BLaER1 treated with 17β-estradiol and CSF1 and Interleukin-3, amounts not matched to agents 10 nM and 100 nM (cell line): ENCODE measurements around the gene RPL39.
"Not testable (repeated sequence)": the region's sequence is repeated elsewhere in the genome, so short reads cannot be mapped to it uniquely, and the experiment has no call there.

Experiments
- H3K27ac ChIP-seq, 11 experiments: shearing (Covaris generic); formaldehyde crosslinking; 2 replicates each; pipeline ENCODE4 v1.8.1; 2022
- H3K27me3 ChIP-seq, 11 experiments: shearing (Covaris generic); formaldehyde crosslinking; 2 replicates each; pipeline ENCODE4 v1.8.1; 2022
- H3K36me3 ChIP-seq, 11 experiments: shearing (Covaris generic); formaldehyde crosslinking; 2 replicates each; pipeline ENCODE4 v1.8.1; 2022
- H3K4me1 ChIP-seq, 10 experiments: shearing (Covaris generic); formaldehyde crosslinking; 2 replicates each; pipeline ENCODE4 v1.8.1; 2022
- H3K4me2 ChIP-seq, 11 experiments: shearing (Covaris generic); formaldehyde crosslinking; 2 replicates each; pipeline ENCODE4 v1.8.1; 2022
- H3K4me3 ChIP-seq, 10 experiments: shearing (Covaris generic); formaldehyde crosslinking; 2 replicates each; pipeline ENCODE4 v1.8.1; 2022
- H3K9ac ChIP-seq, 11 experiments: shearing (Covaris generic); formaldehyde crosslinking; 2 replicates each; pipeline ENCODE4 v1.8.1; 2022
- H3K9me3 ChIP-seq, 11 experiments: shearing (Covaris generic); formaldehyde crosslinking; replicated peaks in 1 of 11; 2 replicates each; pipeline ENCODE4 v1.8.1; 2022
- H4K20me1 ChIP-seq, 11 experiments: shearing (Covaris generic); formaldehyde crosslinking; 2 replicates each; pipeline ENCODE4 v1.8.1; 2022
- Cebpa-rat ChIP-seq, 11 experiments: shearing (Covaris generic); IDR thresholded peaks; 2 replicates each; pipeline ENCODE4 v1.8.1; 2022

The RPL39 gene

GRCh38 chrX:119775517-119776238, 15.8 kb downstream of the RPL39 start:
- peak overlapping the region in 4 of 10 experiments; percentile 0 to 30 (median 26); a peak in 3 of 20 replicates for H3K4me3 ChIP-seq
- peak overlapping the region; percentile 24 to 70 (median 63); a peak in 20 of 22 replicates for H3K9ac ChIP-seq
- H3K4me1 ChIP-seq, result peaks cover 21 to 53% (median 41%) of the 10 kb centered on the region in 10 experiments
- H3K27ac ChIP-seq, result peak overlapping the region in 10 of 11 experiments; percentile 56 to 83 (median 71); a peak in 21 of 22 replicates
- no peak for TF ChIP-seq Cebpa-rat (IDR thresholded peaks at IDR 0.05)
- H3K4me2 ChIP-seq, result peak overlapping the region; percentile 64 to 86 (median 74)
- peaks cover 0 to 49% (median 16%) of the 10 kb centered on the region in 11 experiments; a peak in 14 of 22 replicates for H4K20me1 ChIP-seq
- no peaks in the 10 kb centered on the region for H3K27me3 ChIP-seq
- H3K9me3 ChIP-seq, result 0 out of 22 replicates have a peak, but pooled peaks cover 0 to 1% (median 0%) of the 10 kb centered on the region in 11 experiments
- H3K36me3 ChIP-seq, result peaks cover 0 to 10% (median 0%) of the 10 kb centered on the region in 11 experiments; a peak in 4 of 22 replicates

- not testable (repeated sequence) for H3K4me3 ChIP-seq, H3K27ac ChIP-seq
- peaks cover 8 to 20% (median 15%) of the 10 kb centered on the region in 11 experiments; a peak in 19 of 22 replicates for H3K9me3 ChIP-seq
Measured at GRCh38 chrX:119769388-119769787, 22.0 kb downstream of the RPL39 start.

DNA sequence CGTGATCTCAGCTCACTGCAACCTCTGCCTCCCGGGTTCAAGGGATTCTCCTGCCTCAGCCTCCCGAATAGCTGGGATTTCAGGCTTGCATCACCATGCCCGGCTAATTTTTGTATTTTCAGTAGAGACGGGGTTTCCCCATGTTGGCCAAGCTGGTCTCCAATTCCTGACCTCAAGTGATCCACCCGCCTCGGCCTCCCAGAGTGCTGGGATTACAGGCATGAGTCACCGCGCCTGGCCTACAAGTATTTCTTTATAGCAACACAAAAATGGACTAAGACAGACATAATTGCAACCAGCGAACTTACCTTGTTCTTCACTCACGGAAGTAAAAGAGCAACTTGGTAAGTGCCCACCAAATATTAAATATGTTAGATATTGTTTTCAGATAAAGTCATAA, 23.0 kb downstream of the RPL39 start:
- peaks cover 11 to 41% (median 20%) of the 10 kb centered on the region in 10 experiments for H3K4me1 ChIP-seq
- peak overlapping the region in 3 of 11 experiments; percentile 24 to 48 (median 37); a peak in 3 of 22 replicates for H3K4me2 ChIP-seq
- peaks cover 8 to 20% (median 15%) of the 10 kb centered on the region in 11 experiments; a peak in 19 of 22 replicates for H3K9me3 ChIP-seq

More at GRCh38 chrX:119769388-119769787, 22.0 kb downstream of the RPL39 start:
- not testable (repeated sequence) for H3K27me3 ChIP-seq, H3K4me2 ChIP-seq, H4K20me1 ChIP-seq, H3K9ac ChIP-seq
- H3K4me1 ChIP-seq, result peaks cover 1 to 41% (median 11%) of the 10 kb centered on the region in 10 experiments; a peak in 19 of 20 replicates
- H3K36me3 ChIP-seq, result 0 out of 22 replicates have a peak, but pooled peaks cover 0 to 14% (median 0%) of the 10 kb centered on the region in 11 experiments

DNA sequence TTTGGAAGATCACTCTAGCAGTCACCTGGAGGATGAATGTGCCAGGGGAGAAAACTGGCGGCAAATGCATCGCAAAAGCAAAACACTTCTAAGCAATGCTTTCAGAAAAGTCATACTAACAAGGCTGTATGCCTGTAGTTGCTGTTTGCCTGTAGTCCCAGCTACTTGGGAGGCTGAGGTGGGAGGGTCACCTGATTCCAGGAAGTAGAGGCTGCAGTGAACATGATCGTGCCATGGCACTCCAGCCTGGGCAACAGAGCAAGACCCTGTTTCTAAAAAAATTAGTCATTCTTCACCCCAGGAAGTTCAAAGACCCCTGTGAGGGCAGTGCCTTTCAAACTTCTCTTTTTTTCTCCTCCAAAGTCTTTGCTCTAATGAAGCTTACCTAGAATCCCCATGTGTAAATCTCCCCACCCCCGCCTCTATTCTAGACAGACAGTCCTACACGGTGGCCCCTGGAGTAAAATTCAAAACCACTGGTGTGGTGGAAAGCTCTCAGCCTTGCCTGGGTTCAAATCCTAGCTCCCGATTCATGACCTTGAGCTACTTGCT, 27.5 kb downstream of the RPL39 start:
- no peak overlapping the region for H3K9ac ChIP-seq
- H4K20me1 ChIP-seq, result peaks cover 0 to 9% (median 0%) of the 10 kb centered on the region in 11 experiments; a peak in 6 of 22 replicates
- H3K4me1 ChIP-seq, result peaks cover 52 to 71% (median 63%) of the 10 kb centered on the region in 10 experiments
- no peak for TF ChIP-seq Cebpa-rat (IDR thresholded peaks at IDR 0.05)
- no peak overlapping the region for H3K27ac ChIP-seq
- 0 out of 22 replicates have a peak, but pooled peaks cover 0 to 4% (median 0%) of the 10 kb centered on the region in 11 experiments for H3K36me3 ChIP-seq
- peaks cover 0 to 3% (median under 1%) of the 10 kb centered on the region in 11 experiments; a peak in 7 of 22 replicates for H3K9me3 ChIP-seq
- no peak overlapping the region for H3K4me3 ChIP-seq
- 0 out of 22 replicates have a peak, but pooled peaks cover 0 to 5% (median 0%) of the 10 kb centered on the region in 11 experiments for H3K27me3 ChIP-seq
- H3K4me2 ChIP-seq, result peak overlapping the region; percentile 12 to 65 (median 50); a peak in 21 of 22 replicates

More for the DNA sequence above, 23.0 kb downstream of the RPL39 start:
- H3K9ac ChIP-seq, H3K4me3 ChIP-seq, H3K27me3 ChIP-seq, H4K20me1 ChIP-seq, H3K27ac ChIP-seq: not testable (repeated sequence)
- H3K36me3 ChIP-seq, result 0 out of 22 replicates have a peak, but pooled peaks cover 0 to 14% (median 0%) of the 10 kb centered on the region in 11 experiments

DNA sequence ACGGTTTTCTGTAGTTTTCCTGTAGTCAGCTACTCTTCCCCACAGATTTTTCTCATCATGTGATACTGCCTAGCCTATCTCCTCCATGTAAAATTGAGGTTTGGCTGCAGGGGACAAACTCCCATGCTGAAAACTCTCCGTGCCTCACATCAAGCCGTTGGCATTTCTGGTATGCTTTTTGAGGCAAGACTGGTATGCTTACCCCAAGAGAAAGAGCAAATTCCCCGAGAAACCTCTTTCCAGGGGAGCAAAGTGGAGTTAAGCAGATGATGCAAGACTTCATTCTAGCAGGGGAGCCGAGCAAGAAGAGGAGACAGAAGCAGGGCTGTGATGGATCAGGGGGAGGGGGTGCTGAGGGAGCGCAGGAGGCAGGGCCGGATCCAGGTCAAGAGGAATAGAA, 28.2 kb downstream of the RPL39 start:
- H3K27ac ChIP-seq, result peak overlapping the region in 1 of 11 experiments; percentile 9; a peak in 1 of 22 replicates

DNA sequence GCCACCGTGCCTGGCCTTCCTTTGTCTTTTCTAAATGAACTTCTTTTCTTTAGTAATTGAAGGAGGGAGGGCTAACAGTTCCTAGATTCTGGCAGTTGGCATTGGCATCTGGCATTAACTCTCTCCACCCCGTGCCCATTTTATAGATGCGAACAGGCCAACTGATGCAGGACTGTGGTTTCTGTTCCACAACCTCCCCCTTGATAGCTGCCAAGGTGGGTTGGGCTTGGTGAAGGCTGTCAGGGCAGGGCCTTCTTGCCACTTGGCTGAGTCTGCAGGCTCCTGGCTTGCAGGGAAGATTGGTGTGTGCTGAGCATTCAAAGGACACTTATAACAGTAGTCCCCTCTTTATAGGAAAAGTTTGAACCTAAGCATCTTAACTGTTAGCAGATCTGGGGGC, 28.7 kb downstream of the RPL39 start:
- no peak overlapping the region for H3K27ac ChIP-seq

More for the DNA sequence above, 28.2 kb downstream of the RPL39 start:
- peak overlapping the region in 1 of 11 experiments; percentile 7; a peak in 1 of 22 replicates for H3K9ac ChIP-seq
- TF ChIP-seq Cebpa-rat (IDR thresholded peaks at IDR 0.05), result 0 out of 22 replicates have a peak, but pooled peaks of 2 of the 11 experiments have one; percentile 16 to 36
- H3K9me3 ChIP-seq, result no peaks in the 10 kb centered on the region
- peaks cover 55 to 70% (median 64%) of the 10 kb centered on the region in 10 experiments for H3K4me1 ChIP-seq
- H3K36me3 ChIP-seq, result no peaks in the 10 kb centered on the region
- 0 out of 22 replicates have a peak, but pooled peaks cover 0 to 8% (median 0%) of the 10 kb centered on the region in 11 experiments for H3K27me3 ChIP-seq
- peak overlapping the region; percentile 44 to 65 (median 51) for H3K4me2 ChIP-seq
- no peak overlapping the region for H3K4me3 ChIP-seq
- H4K20me1 ChIP-seq, result peaks cover 0 to 10% (median 0%) of the 10 kb centered on the region in 11 experiments; a peak in 6 of 22 replicates

DNA sequence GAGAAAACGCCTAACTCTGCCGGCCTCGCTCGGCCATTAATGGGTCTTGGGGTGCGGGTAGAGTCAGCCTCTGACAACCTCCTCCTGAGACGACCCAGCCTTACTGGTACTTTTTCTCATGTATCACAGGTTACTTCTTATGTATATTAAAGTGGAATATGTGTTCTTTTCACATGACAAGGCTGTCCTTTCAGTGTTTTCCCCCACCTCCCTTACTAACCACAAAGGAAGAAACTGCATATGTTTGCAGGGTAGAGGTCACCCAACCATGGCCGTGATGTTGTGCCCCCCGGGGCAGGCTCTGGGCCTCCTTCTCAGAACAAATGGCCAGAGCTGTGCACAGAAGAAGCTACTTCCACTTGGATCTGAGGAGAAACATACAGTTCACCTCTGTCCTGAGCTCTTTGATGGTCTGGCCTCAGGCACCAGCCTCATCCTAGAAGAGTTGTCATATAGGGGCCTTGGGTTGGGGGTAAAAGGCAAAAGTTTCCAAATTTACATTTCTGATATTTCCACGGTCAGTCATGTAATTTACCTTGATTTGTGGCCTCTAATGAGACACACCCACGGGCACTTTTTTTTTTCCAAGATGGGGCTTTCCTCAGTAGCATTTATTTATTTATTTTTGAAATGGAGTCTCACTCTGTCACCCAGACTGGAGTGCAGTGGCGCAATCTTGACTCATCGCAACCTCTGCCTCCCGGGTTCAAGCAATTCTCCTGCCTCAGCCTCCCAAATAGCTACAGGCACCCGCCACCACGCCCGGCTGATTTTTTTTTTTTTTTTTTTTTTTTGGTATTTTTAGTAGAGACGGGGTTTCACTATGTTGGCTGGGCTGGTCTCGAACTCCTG, 31.2 kb downstream of the RPL39 start:
- 0 out of 22 replicates have a peak, but pooled peaks of 1 of the 11 experiments have one; percentile 16 for TF ChIP-seq Cebpa-rat (IDR thresholded peaks at IDR 0.05)
- H3K4me2 ChIP-seq, result peak overlapping the region; percentile 79 to 97 (median 94)
- 0 out of 22 replicates have a peak, but pooled peaks cover 0 to 8% (median 0%) of the 10 kb centered on the region in 11 experiments for H3K27me3 ChIP-seq
- peak overlapping the region; percentile 52 to 77 (median 69); a peak in 20 of 22 replicates for H3K9ac ChIP-seq
- peak overlapping the region in 10 of 11 experiments; percentile 45 to 83 (median 76); a peak in 18 of 22 replicates for H3K27ac ChIP-seq
- no peaks in the 10 kb centered on the region for H3K36me3 ChIP-seq
- H3K4me3 ChIP-seq, result peak overlapping the region; percentile 53 to 78 (median 64); a peak in 18 of 20 replicates
- no peaks in the 10 kb centered on the region for H3K9me3 ChIP-seq
- peaks cover 0 to 10% (median 0%) of the 10 kb centered on the region in 11 experiments; a peak in 6 of 22 replicates for H4K20me1 ChIP-seq
- peaks cover 70 to 93% (median 87%) of the 10 kb centered on the region in 10 experiments for H3K4me1 ChIP-seq

More for the DNA sequence above, 28.7 kb downstream of the RPL39 start:
- 0 out of 22 replicates have a peak, but pooled peaks cover 0 to 8% (median 0%) of the 10 kb centered on the region in 11 experiments for H3K27me3 ChIP-seq
- no peak for TF ChIP-seq Cebpa-rat (IDR thresholded peaks at IDR 0.05)
- no peaks in the 10 kb centered on the region for H3K9me3 ChIP-seq
- H3K4me1 ChIP-seq, result peaks cover 59 to 71% (median 64%) of the 10 kb centered on the region in 10 experiments
- H3K4me2 ChIP-seq, result peak overlapping the region; percentile 44 to 65 (median 51)
- H3K9ac ChIP-seq, result no peak overlapping the region; a peak in 1 of 22 replicates
- peaks cover 0 to 10% (median 0%) of the 10 kb centered on the region in 11 experiments; a peak in 6 of 22 replicates for H4K20me1 ChIP-seq
- no peaks in the 10 kb centered on the region for H3K36me3 ChIP-seq
- H3K4me3 ChIP-seq, result no peak overlapping the region
